ENCODE results near the gene SPAST. TPM values are rescaled to one million over a fixed set of nuclear protein-coding genes. Genes with fewer than 3 reads are reported as not detected.
A peak's percentile ranks its signal among the peaks of the same experiment; 100 is the strongest.

SPAST gene
- total RNA-seq, 6 experiments from 2014 or later = 11.6 to 13.6 (median 13.3) TPM

DNA sequence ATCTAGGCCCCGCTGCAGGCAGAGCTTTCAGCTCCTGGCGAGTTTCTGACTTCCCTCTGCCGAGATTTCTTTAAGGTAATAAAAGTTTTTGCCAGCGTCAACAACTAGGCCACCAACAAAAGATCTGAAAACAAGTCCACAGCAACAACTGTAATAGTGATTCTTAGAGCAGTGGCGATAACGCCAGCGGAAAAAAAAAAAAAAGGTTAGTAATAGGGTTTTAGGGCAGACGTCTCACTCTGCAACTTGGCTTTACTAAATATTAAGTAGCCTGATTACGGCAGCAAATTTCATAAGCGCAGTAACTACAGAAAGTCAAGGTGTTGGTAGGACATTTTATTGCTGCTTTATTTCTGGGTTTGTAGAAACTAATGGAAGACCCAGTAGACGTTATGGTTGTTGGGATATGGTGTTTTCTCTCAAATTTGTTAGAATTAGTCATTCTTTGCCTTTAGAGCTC, 102.8 kb downstream of the SPAST start:
- TF ChIP-seq, protein P1, sequence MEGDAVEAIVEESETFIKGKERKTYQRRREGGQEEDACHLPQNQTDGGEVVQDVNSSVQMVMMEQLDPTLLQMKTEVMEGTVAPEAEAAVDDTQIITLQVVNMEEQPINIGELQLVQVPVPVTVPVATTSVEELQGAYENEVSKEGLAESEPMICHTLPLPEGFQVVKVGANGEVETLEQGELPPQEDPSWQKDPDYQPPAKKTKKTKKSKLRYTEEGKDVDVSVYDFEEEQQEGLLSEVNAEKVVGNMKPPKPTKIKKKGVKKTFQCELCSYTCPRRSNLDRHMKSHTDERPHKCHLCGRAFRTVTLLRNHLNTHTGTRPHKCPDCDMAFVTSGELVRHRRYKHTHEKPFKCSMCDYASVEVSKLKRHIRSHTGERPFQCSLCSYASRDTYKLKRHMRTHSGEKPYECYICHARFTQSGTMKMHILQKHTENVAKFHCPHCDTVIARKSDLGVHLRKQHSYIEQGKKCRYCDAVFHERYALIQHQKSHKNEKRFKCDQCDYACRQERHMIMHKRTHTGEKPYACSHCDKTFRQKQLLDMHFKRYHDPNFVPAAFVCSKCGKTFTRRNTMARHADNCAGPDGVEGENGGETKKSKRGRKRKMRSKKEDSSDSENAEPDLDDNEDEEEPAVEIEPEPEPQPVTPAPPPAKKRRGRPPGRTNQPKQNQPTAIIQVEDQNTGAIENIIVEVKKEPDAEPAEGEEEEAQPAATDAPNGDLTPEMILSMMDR (IDR thresholded peaks at IDR 0.05) = no peak
- peak overlapping the region; percentile 98 for H3K27ac Mint-ChIP-seq
- peaks cover 21% of the 10 kb centered on the region for H3K36me3 Mint-ChIP-seq (ENCODE audit: low read depth)
- peak overlapping the region; percentile 93 for H3K4me3 Mint-ChIP-seq
- no peak for DNase-seq
- H3K9me3 Mint-ChIP-seq = no peaks in the 10 kb centered on the region
- peaks cover 24% of the 10 kb centered on the region for H3K4me1 Mint-ChIP-seq (ENCODE audit: low read depth)
- no peaks in the 10 kb centered on the region for H3K27me3 Mint-ChIP-seq (ENCODE audit: insufficient read depth)

DNA sequence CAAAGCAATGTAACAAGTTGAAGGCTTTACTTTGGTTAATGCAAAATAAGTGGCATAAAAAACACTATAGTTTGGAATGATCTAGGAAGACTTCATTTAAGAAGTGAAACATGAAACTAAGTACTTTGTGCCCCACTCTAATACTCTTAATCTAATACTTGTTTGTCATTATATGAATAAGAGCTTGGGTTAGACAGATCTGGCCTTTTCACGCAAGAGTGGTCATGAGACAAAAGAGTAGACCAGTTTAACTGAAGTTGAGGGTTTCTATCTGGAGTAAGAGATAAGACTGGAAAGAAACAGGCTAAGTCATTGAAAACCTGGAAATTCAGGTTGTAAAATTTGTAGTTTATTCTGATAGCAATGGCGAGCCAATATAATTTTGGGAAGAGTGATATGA, 105.2 kb downstream of the SPAST start:
- no peak for DNase-seq
- Mint-ChIP-seq H3K36me3 (ENCODE audit: low read depth) (peaks cover 32% of the 10 kb centered on the region), H3K27me3 (ENCODE audit: insufficient read depth) (no peaks in the 10 kb centered on the region)

DNA sequence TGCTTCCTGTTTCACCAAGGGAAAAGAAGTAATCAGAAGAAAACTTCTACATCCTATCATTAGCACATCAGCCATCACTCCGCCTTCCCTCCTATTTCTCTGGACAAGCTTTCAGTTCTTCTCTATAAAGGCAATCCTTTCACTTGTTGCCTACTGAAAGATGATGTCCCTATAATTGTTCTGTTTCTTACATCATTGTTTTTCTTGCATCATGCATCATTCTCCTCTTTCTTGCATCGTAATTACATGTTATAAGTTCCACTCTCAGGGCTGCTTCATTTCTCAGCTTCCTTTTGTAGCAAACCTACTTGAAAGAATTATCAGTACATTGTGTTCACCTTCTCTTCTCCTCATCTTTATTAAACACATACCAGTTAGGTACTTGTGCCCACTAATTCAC, 109.5 kb downstream of the SPAST start:
- Mint-ChIP-seq H3K27ac (no peak overlapping the region), H3K4me1 (ENCODE audit: low read depth) (no peaks in the 10 kb centered on the region; the same call in 1 of the 2 replicates), H3K9me3 (no peaks in the 10 kb centered on the region), H3K36me3 (ENCODE audit: low read depth) (peaks cover 21% of the 10 kb centered on the region), H3K4me3 (no peak overlapping the region), H3K27me3 (ENCODE audit: insufficient read depth) (no peaks in the 10 kb centered on the region; the same call in 1 of the 2 replicates)
- no peak for DNase-seq
- TF ChIP-seq, protein P1 (IDR thresholded peaks at IDR 0.05) = no peak

More for the DNA sequence above, 105.2 kb downstream of the SPAST start:
- Mint-ChIP-seq H3K9me3 (no peaks in the 10 kb centered on the region), H3K4me3 (no peak overlapping the region), H3K27ac (no peak overlapping the region), H3K4me1 (ENCODE audit: low read depth) (peaks cover 24% of the 10 kb centered on the region)
- TF ChIP-seq, protein P1 (IDR thresholded peaks at IDR 0.05) = no peak

DNA sequence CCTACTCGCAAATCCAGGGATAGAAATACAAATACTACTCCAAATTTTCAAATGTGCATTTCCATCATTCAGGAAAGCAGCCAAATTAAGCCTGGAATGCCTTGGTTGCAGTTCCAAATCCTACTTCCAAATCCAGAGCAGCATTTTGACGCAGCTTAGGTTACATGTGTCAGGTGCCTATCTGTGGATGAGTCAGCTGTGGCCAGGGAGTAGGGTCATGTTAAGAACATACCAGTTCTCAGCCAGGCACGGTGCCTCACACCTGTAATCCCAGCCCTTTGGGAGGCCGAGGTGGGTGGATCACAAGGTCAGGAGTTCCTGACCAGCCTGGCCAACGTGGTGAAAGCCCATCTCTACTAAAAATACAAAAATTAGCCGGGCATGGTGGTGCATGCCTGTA, 119.3 kb downstream of the SPAST start:
- no peaks in the 10 kb centered on the region for H3K4me1 Mint-ChIP-seq (ENCODE audit: low read depth)
- H3K9me3 Mint-ChIP-seq = no peaks in the 10 kb centered on the region
- TF ChIP-seq, protein P1 (IDR thresholded peaks at IDR 0.05) = no peak
- H3K27ac Mint-ChIP-seq = no peak overlapping the region
- no peak for DNase-seq
- no peaks in the 10 kb centered on the region; the same call in 1 of the 2 replicates for H3K27me3 Mint-ChIP-seq (ENCODE audit: insufficient read depth)
- H3K36me3 Mint-ChIP-seq (ENCODE audit: low read depth) = peaks cover 2% of the 10 kb centered on the region
- H3K4me3 Mint-ChIP-seq = no peak overlapping the region

DNA sequence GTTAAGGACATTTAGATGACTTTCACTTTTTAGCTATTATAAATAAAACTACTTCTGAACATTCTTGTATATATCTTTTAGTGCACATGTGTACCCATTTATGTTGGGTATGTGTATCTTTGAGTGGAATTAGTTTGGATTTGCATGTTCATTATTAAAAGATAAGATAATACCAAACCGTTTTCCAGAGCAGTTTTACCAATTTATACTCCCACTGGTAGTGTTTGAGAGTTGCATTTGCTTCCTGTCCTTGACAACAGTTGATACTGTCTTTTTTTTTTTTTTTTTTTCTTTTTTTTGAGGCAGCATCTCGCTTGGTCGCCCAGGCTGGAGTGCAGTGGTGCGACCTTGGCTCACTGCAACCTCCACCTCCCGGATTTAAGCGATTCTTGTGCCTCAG, 125.7 kb downstream of the SPAST start:
- no peak overlapping the region for H3K27ac Mint-ChIP-seq
- no peak overlapping the region for H3K4me3 Mint-ChIP-seq
- H3K9me3 Mint-ChIP-seq = no peaks in the 10 kb centered on the region
- DNase-seq = no peak
- TF ChIP-seq, protein P1 (IDR thresholded peaks at IDR 0.05) = no peak
- peaks cover 7% of the 10 kb centered on the region for H3K36me3 Mint-ChIP-seq (ENCODE audit: low read depth)
- H3K4me1 Mint-ChIP-seq (ENCODE audit: low read depth) = no peaks in the 10 kb centered on the region
- H3K27me3 Mint-ChIP-seq (ENCODE audit: insufficient read depth) = no peaks in the 10 kb centered on the region

DNA sequence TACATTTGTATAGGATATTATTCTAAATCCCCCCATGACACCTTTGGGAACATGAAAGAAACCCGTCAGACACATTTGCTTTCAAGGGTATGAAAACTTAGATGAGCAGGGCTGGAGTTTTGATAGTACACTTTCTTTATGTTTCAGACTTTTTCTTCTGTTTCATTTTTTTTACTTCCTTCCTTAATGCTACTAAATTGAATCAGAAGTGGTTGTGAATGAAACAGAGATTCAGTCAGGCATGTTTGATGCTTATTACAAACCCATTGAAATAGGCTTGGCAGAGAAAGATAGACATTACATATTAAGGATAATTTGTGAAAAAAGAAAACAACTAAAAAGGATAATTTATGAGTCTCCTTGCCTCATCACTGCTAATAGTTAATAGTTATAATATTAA, 129.1 kb downstream of the SPAST start:
- H3K9me3 Mint-ChIP-seq = no peaks in the 10 kb centered on the region
- no peaks in the 10 kb centered on the region for H3K4me1 Mint-ChIP-seq (ENCODE audit: low read depth)
- H3K4me3 Mint-ChIP-seq = no peak overlapping the region
- TF ChIP-seq, protein P1 (IDR thresholded peaks at IDR 0.05) = no peak
- H3K27ac Mint-ChIP-seq = no peak overlapping the region
- no peaks in the 10 kb centered on the region for H3K27me3 Mint-ChIP-seq (ENCODE audit: insufficient read depth)
- H3K36me3 Mint-ChIP-seq (ENCODE audit: low read depth) = peaks cover 7% of the 10 kb centered on the region
- no peak for DNase-seq
